ENCODE results near the gene KNDC1. TPM values are rescaled to one million over a fixed set of nuclear protein-coding genes. Genes with fewer than 3 reads are reported as not detected.

KNDC1 gene
- polyA plus RNA-seq, 1 donor (not counting 4 experiments of a cell fraction or from before 2014, with no cell fraction given) = 0.20 TPM

DNA sequence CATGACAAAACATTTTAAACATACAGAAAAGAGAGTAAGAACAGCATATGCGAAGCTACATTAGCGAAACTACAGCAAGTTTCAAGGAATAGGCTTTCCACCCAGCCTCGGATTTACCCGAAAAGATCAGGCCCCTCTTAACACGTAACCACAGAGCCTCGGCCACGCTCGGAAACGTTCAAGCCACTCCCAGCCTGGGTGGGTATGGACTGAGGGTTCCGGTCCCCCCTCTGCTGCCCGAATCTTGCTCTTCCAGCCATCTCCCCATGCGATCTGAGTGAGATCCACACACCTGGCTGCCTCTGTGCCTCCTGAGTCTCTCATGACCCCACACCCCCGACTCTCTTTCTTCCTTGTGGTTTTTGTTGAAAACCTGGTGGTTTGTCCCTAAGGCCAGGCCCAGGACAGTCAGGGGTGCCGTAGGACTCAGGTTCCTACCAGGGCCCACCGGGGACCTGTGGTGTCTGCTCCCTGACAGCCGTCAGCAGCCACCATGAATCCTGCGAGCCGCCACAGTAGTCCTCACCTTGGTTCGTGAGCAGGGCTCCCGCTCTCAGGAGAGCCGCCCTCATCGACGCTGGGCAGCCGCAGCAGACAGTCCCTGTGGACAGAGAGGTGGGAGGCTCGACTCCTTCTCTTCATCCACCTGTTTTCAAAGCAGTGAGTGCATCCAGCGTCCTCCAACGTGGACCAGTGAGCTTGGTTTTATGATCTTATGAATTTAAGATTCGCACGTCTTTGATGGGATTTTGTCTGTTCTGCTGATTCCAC lies 18.5 kb downstream of the KNDC1 start:
- DNase-seq (ENCODE audit: low read depth, low spot score) (no peak), FAIRE-seq (no peak)
- Histone ChIP-seq H3K27ac (ENCODE audit: control insufficient read depth, insufficient read depth, low read length) (no peak overlapping the region), H3K79me2 (ENCODE audit: control insufficient read depth, insufficient read depth, low read length) (no peaks in the 10 kb centered on the region), H3K4me3 (ENCODE audit: control insufficient read depth in 2 of 3, extremely low read depth in 1 of 3, insufficient read depth in 2 of 3, low read depth in 1 of 3, low read length in 3 of 3) (no peak overlapping the region), H3K4me2 (ENCODE audit: control insufficient read depth, extremely low read depth, insufficient read depth, low read depth, low read length) (no peak overlapping the region), H3K27me3 (ENCODE audit: control insufficient read depth, extremely low read depth, insufficient read depth, low read length) (no peaks in the 10 kb centered on the region), H3K9me1 (ENCODE audit: control insufficient read depth, extremely low read depth, insufficient read depth, low read length) (no peaks in the 10 kb centered on the region), H3K4me1 (ENCODE audit: control insufficient read depth, extremely low read depth, insufficient read depth, low read length) (no peaks in the 10 kb centered on the region), H3K36me3 (ENCODE audit: control insufficient read depth in 2 of 2, extremely low read depth in 1 of 2, insufficient read depth in 2 of 2, low read length in 2 of 2) (no peaks in the 10 kb centered on the region), H4K20me1 (ENCODE audit: control insufficient read depth, extremely low read depth, insufficient read depth, low read length) (no peaks in the 10 kb centered on the region), H3K9ac (ENCODE audit: control insufficient read depth, extremely low read depth, insufficient read depth, low read length) (no peak overlapping the region), H3K9me3 (ENCODE audit: control insufficient read depth, low read depth, low read length) (peaks cover 16% of the 10 kb centered on the region), H2AFZ (ENCODE audit: control insufficient read depth, low read length) (no peak overlapping the region)
- TF ChIP-seq, protein P1, sequence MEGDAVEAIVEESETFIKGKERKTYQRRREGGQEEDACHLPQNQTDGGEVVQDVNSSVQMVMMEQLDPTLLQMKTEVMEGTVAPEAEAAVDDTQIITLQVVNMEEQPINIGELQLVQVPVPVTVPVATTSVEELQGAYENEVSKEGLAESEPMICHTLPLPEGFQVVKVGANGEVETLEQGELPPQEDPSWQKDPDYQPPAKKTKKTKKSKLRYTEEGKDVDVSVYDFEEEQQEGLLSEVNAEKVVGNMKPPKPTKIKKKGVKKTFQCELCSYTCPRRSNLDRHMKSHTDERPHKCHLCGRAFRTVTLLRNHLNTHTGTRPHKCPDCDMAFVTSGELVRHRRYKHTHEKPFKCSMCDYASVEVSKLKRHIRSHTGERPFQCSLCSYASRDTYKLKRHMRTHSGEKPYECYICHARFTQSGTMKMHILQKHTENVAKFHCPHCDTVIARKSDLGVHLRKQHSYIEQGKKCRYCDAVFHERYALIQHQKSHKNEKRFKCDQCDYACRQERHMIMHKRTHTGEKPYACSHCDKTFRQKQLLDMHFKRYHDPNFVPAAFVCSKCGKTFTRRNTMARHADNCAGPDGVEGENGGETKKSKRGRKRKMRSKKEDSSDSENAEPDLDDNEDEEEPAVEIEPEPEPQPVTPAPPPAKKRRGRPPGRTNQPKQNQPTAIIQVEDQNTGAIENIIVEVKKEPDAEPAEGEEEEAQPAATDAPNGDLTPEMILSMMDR (optimal IDR thresholded peaks at IDR 0.05 in 1 of 3, IDR thresholded peaks at IDR 0.05 in 1 of 3, conservative IDR thresholded peaks at IDR 0.05 in 1 of 3; ENCODE audit: extremely low read depth in 1 of 3, insufficient read depth in 2 of 3, low read length in 3 of 3) = no peak
- no peak for TF ChIP-seq EZH2 (IDR thresholded peaks at IDR 0.05; ENCODE audit: low read length)
- dilution Hi-C loops (cut with MboI; ENCODE audit: extremely low pct_ligation_motif_present, low sequenced_read_pairs) = no loop called here

DNA sequence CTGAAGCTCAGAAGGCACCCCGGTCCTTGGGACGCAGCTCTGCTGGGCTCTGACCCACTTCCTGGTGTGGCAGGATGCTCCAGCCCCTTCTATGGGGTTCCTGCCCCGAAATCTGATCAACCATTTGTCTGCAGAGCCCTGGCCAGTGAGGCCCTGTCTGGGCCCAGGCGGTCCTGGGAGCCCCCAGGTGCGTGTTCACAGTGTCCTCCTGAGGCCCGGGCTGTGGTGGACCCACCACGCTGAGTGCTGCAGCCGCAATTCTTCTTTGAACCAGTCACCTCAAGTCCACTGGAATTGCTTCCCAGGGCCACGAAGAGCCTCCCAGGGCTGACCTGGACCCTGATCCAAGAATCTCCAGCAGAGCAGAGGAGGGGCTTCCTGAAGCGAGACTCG lies 19.1 kb downstream of the KNDC1 start:
- no peaks in the 10 kb centered on the region for H4K20me1 ChIP-seq (ENCODE audit: control insufficient read depth, extremely low read depth, insufficient read depth, low read length)
- H2AFZ ChIP-seq (ENCODE audit: control insufficient read depth, low read length) = no peak overlapping the region
- no peak overlapping the region for H3K9ac ChIP-seq (ENCODE audit: control insufficient read depth, extremely low read depth, insufficient read depth, low read length)
- H3K9me1 ChIP-seq (ENCODE audit: control insufficient read depth, extremely low read depth, insufficient read depth, low read length) = no peaks in the 10 kb centered on the region
- DNase-seq (ENCODE audit: low read depth, low spot score) (no peak), FAIRE-seq (no peak)
- TF ChIP-seq, protein P1 (optimal IDR thresholded peaks at IDR 0.05 in 1 of 3, IDR thresholded peaks at IDR 0.05 in 1 of 3, conservative IDR thresholded peaks at IDR 0.05 in 1 of 3; ENCODE audit: extremely low read depth in 1 of 3, insufficient read depth in 2 of 3, low read length in 3 of 3) = no peak
- TF ChIP-seq EZH2 (IDR thresholded peaks at IDR 0.05; ENCODE audit: low read length) = no peak
- no peaks in the 10 kb centered on the region for H3K4me1 ChIP-seq (ENCODE audit: control insufficient read depth, extremely low read depth, insufficient read depth, low read length)
- no peak overlapping the region for H3K4me2 ChIP-seq (ENCODE audit: control insufficient read depth, extremely low read depth, insufficient read depth, low read depth, low read length)
- no peak overlapping the region for H3K27ac ChIP-seq (ENCODE audit: control insufficient read depth, insufficient read depth, low read length)
- dilution Hi-C loops (cut with MboI; ENCODE audit: extremely low pct_ligation_motif_present, low sequenced_read_pairs) = no loop called here
- no peaks in the 10 kb centered on the region for H3K36me3 ChIP-seq (ENCODE audit: control insufficient read depth in 2 of 2, extremely low read depth in 1 of 2, insufficient read depth in 2 of 2, low read length in 2 of 2)
- no peak overlapping the region for H3K4me3 ChIP-seq (ENCODE audit: control insufficient read depth in 2 of 3, extremely low read depth in 1 of 3, insufficient read depth in 2 of 3, low read depth in 1 of 3, low read length in 3 of 3)
- no peaks in the 10 kb centered on the region for H3K27me3 ChIP-seq (ENCODE audit: control insufficient read depth, extremely low read depth, insufficient read depth, low read length)
- H3K79me2 ChIP-seq (ENCODE audit: control insufficient read depth, insufficient read depth, low read length) = no peaks in the 10 kb centered on the region
- H3K9me3 ChIP-seq (ENCODE audit: control insufficient read depth, low read depth, low read length) = peaks cover 19% of the 10 kb centered on the region
